ENCODE measurements around the gene SHISA3.
A peak's percentile ranks its signal among the peaks of the same experiment; 100 is the strongest.

Gene SHISA3

DNA sequence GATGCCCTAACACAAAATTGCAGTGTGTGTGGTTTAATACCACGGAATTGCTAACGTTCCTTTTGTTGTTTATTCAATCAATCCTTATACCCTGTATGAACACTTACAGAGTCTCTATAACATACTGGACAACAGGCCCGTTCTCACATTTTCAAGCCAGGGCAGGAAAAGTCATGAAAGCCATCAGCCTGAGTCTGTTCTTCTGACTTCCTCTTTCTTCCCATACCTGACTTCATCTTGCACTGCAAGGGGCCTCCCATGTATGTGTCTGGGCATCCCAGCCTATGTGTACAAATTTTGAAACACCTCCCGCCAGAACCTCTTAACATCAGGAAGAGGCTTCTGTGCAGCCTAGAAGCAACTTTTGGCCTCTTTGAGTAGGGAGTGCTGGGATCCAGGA is 4.9 kb upstream of the SHISA3 start:
- DNase-seq = no peak

DNA sequence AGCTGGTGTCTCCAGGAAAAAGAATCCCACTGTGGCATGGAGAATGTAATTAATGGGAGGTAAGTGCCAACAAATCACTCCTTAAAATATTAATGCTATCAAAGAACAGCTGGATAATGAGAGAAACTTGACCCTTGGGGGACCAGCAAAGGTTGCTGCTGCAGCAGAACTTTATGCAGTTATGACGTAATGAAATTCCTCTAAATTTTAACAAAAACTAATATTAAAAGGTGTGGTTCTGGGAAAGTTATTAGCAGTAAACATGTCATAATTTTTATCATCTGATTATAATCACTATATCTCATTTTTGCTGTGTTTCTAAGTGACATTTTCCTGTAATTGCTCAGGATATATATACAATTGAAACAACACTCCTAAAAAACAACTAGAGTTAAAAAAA is 1.7 kb upstream of the SHISA3 start:
- no peak for DNase-seq

DNA sequence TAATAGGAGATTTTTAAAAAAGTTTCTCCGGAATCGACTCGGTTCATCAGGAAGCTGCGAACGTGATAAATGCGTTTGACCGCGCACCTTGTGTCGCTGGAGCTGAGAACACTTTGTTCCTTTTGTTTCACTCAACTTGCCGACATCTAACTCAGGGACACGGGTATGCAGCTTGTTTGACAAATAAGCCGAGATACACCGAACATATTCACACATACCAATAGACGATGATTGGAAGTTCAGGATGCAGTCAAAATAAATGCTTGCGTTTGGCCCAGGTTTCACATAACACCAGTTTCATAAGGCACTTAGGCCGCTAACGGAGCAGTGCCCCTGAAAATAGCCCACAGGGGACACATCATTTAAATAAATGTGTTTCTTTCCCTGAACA is 932 bp upstream of the SHISA3 start:
- DNase-seq = no peak

DNA sequence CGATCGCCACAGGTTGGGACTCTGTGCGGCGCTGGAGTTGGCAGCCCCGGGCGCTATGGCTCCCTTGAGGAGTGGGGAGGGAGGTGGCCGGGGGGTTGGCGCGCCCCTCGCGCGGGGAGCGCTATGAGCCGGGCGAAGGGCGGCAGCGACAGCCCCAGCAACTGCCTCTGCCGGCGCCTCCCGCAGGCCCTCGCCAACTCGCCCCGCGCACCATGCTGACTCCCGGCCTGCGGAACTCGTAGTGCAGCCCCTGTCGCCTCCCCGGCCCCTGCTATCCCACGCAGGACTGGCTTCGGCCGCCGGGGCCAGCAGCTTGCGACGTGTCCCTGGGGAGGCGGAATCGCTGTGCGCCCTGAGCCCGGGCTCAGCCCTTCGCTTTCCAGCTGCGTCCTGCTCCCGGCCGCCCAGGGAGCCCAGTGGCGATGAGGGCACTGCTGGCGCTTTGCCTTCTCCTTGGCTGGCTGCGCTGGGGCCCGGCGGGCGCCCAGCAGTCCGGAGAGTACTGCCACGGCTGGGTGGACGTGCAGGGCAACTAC is 415 bp downstream of the SHISA3 start:
- peak; percentile 13 for DNase-seq

DNA sequence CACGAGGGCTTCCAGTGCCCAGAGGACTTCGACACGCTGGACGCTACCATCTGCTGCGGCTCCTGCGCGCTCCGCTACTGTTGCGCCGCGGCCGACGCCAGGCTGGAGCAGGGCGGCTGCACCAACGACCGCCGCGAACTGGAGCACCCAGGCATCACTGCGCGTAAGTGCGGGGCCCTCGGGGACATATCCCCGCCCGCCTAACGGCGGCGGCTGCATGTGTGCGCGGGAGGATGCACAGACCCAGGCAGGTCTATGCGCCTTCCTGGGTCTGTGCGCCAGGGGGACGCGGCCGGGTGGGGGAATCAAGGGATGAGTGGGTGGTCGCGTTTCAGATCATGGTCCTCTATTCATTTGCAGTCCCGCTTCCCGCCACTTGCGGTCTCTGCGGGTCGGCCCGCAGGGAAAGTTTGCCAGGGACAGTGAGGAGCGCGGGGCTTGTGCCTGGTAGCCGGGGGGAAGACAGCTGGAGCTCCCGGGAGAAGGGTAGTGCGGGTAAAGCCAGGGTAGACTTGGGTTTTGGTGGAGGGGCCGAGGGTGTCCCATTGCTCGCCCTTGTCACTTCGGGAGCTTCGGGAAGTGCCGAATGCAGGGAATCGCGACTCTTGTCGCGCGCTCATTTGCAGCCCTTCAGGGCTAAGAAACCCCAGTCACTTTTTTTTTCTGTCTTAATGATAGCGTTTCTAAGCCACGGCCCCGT is 1.0 kb downstream of the SHISA3 start:
- DNase-seq = peak; percentile 33

DNA sequence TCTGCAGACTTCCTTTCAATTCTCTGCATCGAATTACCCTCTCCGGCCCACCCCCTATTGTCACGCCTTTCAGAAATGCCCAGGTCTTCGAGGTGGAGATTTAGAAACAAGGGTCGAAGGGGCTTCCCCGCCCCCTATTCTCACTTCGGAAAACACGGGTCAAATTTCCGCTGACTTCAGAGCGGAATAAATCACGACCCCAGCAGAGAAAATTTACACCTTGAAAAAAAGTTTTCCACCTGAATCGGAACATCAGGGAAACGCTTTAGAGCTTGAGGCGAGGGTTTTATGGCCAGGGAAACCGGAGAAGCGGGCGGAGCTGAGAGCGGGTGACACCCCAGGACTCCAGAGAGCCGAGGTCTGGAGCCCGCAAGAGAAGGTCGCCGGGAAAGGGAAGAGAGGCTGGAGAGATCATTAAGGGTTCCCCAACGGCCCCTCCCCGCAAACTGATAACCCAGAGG is 1.6 kb downstream of the SHISA3 start:
- no peak for DNase-seq

DNA sequence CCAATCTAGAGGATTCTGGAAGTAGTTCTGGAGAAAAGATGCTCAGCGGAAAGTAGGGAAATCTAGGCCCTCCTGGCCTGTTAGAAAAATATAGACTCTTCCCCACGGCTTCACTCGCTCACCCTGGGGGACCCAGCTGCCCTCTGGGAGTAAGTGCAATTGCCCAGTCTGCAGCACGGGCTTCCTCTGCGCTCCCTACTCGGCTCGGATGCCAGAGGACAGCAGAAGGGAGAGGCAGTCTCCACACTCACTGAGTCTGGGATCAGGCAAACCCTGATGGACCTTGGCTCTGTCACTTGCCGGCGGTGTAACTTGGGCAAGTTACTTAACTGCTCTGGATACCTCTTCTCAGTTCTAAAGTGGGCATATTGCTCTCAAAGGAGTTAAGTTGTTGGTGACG is 2.1 kb downstream of the SHISA3 start:
- no peak for DNase-seq

DNA sequence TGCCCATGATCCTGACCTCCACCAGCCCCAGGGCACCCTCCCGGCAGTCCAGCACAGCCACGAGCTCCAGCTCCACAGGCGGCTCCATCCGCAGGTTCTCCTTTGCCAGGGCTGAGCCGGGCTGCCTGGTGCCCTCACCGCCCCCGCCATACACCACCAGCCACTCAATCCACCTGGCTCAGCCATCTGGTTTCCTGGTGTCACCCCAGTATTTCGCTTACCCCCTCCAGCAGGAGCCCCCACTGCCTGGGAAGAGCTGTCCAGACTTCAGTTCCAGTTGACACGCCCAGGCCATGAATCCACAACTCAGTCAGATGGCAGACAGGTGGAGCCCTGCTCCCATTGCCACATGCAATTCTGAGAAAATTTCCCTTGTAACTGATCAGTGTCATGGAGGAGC is 3.9 kb downstream of the SHISA3 start:
- DNase-seq = no peak

DNA sequence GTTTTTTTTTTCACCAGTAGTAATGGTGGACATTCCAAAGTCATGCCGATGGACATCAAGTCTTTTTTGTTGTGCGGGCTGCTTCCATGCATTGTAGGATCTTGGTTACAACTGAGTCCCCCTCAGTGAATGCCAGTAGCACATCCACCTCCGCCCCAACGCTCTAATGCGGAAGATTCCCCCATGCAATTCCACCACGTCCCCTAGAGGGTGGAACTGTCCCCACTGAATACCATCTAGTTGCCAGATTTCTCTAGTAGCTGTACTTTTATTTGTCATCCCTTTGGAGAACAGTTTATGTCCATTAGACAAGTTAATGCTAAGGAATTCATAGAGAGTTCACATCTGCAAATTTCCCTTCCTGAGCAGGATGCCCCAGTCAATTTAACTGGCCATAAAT is 6.7 kb downstream of the SHISA3 start:
- DNase-seq = no peak

DNA sequence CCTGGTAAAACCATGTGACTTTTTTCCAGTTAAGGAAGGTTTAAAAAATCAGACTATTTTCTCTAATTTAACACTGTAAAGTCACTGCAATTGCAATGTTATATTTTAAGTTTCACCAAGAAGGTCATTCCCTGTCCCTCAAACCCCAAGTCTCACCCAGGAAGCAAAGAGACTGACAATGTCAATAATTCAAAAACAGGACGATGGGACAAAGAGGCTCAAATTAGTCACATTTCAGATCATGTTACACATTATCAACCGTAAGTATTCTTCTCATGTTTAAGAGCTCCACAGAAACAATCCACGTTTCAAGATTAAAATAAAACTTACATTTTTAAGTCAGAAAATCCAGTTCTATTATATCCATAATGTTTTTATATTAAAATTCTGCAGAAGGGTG is 13.2 kb downstream of the SHISA3 start:
- no peak for DNase-seq

DNA sequence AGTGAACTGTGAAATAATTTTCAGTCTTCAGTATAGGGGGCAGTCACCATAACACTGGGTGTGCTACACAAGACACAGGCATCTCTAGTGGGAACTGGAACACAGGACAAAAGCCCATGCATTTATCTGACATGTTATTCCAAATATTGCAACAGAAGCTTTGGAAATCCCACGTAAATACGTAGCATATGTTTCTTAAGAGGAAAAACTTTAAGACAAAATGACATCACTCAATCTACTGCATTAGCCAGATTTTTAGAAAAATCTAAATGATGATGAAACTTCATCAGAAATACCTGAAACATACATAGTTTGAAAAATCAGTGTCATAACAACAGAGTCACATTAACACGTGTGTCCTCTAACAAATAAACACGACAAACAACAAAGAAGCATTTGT is 14.5 kb downstream of the SHISA3 start:
- no peak for DNase-seq

DNA sequence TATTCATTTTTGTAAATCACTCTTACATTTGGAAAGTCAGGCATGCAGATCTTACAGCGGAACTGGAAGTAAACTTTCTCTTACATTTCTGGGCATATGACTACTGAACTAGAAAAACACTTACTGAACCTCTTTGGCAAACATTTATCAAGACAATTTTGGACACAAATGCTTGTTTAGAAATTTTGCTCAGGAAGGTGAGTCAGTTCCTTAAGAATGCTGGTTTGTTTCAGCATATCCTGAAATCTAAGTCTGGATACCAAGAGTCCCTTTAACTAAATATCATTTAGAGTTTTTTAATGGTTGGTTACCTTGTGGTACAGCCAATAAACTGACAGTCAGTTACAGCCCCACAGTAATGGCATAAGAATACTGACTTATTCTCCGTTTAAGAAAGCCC is 15.0 kb downstream of the SHISA3 start:
- no peak for DNase-seq

DNA sequence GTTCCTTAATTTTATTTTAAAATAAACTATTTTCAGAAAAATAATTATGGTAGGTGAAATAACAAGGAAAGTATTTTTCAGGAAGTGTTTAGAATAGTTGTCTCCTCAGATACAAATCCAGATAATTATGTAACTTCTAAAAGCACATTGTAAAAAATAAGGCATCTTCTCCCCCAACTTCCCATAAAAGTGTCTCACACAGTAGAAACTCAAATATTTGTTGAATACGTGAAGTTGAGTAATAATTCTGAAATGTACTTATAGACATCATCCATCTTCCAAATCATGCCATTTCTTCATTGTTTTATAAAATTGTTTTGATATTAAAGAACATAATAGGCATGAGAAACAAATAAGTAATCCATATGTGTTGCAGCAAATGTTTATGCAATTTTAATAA is 18.0 kb downstream of the SHISA3 start:
- DNase-seq = no peak

DNA sequence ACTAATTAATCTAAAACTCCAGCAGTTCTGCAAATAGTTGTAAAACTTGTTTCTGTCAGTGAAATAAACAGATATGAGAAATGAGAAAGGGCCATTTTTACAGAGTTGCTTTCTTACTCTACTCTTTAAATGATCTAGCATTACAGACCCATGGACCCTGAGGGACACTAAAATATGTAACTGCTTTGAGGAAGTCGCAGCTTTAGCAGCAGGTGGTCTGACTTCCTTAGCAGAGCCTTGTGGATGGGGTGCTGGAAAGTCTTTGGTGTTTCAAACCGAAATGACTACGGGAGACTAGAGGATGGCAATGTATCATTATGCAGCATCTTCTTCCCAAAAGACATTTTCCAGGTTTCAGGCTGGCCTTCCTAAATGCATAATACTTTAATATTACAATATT is 18.7 kb downstream of the SHISA3 start:
- no peak for DNase-seq

DNA sequence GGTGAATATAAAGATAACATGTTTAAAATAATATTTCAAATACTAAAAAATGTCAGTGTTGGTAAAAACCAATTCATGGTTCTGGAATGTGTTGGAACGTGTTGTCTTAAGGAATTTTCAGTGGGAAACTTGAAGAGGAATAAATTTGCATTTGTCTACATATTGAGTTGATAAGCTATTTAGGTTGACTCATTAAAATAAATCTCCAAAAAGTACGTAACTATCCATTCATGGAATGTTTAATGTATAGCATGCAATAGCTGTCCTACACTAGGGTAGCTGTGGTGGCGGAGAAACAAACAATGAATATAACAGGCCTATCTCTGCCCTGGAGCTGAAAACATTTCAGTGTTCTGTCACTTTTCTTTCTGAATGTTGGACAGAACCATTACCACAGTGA is 20.3 kb downstream of the SHISA3 start:
- no peak for DNase-seq

DNA sequence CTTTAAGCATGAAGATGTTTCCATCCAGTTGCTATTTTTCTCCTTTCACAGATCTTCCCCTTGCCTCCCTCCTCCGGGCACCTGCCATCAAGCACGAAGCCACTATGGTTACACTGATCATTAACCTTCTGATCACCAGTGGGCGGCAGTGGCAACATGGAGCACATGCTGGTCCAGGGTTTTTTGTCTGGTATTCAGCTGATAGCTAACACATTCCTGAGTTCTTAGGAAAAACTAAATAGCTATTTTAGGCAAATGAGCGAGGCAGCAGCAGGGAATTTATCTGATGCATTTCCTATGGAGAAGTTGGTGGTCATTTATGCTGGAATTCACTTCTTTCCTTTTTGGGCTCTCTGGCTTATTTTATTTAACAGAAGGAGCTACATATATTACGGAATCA is 22.9 kb downstream of the SHISA3 start:
- DNase-seq = no peak

DNA sequence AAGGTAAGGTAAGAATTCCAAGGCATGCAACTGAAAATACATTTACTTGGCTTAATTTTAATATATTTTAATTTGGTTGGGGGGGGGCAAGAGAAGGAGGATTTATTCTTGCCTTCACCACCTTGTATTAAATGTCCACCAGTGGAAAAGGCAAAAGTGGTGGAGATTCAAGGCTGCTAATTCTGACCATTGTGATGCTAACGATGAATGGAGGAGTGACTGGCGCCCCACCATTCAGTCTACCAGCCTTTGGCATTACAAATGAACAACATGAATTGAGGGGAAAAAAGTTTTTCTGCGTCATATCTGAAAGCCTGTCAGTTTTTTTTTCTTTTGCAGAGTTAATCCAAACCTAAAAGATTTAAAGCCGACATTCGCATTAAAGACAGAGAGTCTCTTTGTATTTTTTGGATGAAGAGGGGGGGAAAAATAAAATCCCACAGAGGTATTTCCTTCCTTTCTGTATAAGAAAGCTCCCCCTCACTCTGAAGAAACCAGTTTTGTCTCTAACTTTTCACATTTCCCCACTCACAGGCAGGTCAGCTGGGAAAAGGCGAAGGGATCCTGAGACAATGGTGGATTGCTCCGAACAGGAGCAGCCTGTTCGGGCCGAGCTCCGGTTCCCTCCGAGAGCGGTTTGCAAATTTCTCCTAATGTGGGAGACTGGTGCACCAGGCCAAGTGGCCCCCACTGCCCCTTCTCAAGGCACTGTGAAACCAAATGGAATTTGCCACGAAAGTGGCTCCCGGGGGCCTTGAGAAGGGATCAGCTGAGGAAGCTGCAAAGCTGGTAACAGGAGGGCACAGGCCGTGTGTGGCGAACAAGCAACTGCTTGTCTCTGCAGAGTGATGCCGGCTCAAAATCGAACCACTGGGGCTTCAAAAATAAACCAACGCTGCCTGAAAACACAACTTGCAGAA is 28.1 kb downstream of the SHISA3 start:
- no peak for DNase-seq

DNA sequence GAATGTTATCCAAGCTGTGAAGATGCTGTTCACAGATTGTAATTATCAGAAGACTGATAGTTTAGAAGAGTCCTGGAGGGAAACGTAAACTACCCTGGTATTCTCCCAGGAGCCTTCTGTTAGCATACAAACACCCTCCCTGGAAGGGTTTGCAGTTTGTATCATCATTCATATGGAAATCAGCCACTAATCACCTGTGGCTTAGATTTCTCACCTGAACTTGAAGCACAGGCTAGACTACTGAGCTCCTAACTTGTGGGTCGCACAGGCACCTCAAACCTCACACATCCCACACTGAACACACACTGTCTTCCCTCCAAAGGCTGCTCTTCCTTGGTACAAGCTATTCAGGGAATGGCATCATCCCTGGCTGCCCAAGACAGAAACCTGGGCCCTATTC is 30.7 kb downstream of the SHISA3 start:
- DNase-seq = no peak

DNA sequence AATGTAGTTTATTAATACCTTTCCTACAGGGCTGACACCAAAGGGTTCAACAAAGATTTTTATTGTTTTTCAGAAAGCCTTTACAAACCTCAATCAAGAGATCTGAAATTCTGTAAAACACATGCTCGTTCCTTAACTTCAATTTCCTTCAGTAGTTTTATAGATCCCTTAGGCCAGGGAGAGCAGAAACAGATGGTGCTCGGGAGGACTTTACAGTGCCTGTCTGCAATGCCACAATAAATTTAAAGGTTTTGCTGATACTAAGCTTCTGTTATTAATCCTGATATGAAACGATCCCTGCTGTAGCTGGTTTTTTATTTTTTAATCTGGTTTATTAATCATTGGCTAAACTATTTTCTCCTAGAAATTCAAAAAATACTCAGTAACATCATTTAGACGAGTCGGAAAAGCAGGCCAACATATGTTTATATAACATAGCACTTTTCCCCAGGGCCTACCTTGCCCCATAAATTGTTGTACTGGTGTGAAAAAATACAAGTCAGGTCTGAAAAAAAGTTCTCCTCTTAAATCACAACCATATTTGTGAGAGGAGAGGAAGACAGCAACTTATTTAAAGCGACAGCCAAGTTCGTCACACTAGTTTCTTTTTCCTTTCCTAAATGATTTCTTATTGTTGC is 39.8 kb downstream of the SHISA3 start:
- no peak for DNase-seq

DNA sequence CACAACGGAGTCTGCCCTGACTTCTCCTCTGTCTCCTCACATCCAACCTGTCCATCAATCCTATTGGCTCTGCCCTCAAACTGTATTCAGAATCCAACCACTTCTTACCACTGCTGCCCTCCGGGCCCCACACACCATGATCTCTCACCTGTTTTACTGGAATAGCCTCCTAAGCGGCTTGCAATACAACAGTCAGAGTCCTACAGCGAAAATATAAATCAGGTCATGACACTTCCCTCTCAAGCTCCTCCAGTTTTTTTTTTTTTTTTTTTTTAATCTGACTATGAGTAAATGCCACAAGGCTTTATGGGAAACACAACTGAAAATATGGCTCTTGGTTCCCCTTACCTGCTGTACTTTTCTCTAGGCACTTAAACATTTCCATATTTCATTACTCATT is 42.8 kb downstream of the SHISA3 start:
- no peak for DNase-seq

DNA sequence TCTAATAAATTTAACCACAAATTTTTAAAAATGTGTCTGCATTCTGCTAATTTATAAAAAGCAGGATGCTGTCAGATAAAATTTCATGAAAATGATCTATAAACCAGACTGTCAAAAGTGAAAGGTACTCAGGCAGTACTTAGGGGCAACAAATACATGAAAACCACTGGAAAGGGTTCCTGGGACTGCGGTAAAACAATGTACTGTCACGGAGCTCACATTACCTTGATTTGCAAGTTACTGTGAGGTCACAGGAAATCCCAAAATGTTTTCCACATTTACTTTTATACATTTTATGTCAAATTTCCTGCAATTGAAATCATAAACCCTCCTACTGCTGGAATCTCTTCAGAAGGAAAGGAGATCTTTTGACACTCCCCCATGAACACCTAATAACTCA is 45.3 kb downstream of the SHISA3 start:
- no peak for DNase-seq

DNA sequence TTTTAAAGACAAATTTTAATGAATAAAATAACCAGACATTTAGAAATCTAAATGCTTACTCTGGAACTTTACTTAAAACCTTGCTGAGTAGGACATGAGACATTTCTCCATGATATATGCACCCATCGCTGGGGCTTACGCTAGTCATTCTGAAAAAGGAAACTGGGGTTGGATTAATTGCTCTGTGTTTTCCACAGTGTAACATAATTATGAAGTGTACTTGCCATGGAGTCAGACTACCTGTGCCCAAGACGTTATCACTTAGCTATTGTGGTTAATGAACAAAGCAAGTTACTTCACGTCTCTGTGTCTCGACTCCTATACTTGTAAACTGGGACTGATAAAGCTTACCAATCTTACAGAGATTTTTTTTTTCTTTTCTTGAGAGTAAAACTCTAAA is 47.8 kb downstream of the SHISA3 start:
- peak; percentile 28 for DNase-seq

DNA sequence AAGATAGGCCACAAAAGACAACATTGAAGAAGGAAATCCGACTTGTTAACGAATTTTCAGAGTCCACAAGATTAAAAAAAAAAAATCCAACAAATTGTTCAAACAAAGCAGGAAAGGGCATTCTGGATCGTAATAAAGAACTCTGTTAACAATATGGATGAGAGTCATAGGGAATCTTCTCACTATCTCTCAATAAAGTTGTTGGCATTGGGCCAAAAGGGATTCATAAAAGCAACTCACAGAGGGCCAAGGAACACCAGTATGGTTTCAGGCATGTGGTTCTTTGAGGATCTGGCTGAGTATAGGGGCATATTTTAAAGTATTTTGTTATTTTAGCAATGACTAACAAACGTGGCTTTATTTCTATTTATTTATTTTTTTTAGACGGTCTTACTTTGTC is 49.5 kb downstream of the SHISA3 start:
- DNase-seq = no peak
